ENCODE data around the gene GRIA1.

Gene GRIA1

DNA sequence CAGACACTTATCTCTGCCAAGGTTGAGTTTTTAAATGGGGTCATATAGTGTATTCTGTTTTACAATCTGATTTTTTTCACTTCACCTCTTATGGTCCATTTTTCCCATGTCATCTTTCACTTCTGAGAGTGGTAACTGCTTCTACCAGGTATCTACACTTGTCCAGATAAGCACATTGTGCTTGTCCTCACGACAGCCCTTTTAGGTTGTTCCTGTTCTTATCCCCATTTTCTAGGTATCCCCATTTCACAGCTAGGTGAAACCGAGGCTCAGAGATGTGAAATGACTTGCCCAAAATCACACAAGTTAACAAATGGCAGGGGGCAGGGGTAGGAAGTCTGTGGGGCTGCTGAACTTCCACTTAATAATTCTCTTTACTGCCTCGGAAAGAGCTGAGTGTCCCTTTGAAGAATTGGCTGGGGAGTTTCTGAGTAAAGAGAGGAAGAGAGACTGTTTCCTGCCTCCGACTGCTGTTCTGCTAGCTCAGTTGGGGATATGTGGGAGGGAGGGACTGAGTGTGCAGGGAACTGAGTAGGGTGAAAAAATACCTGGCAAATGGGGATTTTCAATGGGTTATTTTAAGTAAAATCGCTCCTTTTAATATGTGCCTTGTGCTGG, 255.4 kb downstream of the GRIA1 start:
- DNase-seq, result no peak

DNA sequence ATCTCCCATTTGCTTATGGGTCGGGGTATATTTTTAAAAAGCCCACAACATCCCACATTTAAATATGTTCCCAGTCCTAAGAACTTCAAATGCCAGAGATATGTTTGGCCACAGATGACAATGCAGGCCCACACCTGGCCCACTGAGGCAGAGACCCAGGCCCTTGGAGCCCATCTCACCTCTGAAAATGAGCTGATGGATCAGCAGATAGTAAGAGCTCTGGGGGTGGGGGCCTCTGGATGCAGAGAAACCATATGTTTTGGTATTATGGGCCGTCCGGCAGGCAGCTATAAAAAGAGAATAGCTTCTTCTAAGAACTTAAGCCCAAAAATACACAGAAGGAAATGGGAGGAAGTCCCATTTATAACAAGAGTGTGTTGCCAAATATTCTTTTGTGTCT, 256.0 kb downstream of the GRIA1 start:
- no peak for DNase-seq

DNA sequence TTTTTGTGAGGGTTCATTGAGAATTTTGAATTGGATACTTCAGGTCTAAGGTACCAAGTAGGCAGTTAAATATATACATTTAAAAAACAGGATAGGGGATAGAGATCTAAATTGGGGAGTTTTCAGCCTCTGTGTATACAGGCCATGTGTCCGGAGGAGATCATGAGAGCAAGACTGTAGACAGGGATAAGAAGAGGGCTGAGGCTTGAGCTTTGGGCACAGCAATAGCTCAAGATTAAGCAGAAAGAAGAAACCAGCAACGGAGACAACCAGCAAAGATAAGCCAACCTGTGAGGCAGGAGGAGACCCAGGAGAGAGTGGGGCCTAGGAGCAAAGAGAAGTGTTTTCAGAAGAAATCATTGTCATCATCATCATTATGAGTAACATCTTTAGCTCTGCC, 258.4 kb downstream of the GRIA1 start:
- no peak for DNase-seq

DNA sequence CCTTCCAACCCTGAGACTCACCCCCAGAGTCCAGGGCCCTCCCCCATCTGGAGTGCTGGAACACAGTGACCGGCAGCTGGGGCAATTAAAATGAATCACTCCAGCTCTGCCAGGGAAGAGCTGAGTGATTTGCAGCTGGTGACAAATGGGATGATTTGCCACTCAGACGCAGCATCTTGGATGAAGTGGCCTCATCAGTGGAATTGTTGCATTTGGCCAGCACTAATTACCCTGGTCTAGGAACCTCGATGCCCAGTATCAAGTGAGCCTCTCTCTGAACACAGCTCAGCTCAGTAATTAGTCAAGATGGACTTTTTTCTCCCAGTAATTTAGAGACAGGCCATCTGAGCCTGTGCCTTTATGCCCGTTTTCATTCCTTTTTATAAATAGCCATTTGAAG, 259.5 kb downstream of the GRIA1 start:
- no peak for DNase-seq

DNA sequence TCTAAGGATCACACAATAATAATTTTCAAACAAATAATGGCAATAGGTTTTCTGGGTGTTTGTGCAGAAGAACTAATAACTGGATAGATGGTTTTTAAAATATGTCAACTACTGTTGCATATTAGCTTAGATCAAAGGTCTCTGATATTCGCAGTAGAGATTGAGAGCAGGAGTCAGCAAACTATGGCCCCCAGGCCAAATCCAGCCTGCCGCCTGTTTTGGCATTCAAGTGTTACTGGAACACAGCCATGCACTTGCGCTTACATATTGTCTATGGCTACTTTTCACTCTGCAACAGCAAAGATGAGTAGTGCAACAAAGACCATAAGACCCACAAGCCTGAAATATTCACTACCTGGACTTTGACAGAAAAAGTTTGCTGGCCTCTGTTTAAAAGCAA, 260.8 kb downstream of the GRIA1 start:
- no peak for DNase-seq

DNA sequence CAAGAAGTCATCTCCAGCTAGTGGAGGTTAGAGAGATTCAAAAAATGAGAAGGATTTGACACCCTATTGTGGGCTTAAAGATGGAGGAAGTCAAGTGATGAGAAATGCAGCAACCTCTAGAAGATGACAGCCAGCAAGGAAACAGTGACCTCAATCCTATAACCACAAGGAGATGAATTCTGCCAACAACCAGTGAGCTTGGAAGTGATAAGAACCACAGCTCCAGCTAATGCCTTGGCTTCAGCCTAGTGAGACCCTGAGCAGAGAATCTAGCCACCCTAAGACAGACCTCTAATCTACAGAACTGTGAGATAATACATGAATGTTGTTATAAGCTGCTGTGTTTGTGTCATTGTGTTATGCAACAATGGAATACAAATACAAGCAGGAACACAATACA, 262.4 kb downstream of the GRIA1 start:
- no peak for DNase-seq

DNA sequence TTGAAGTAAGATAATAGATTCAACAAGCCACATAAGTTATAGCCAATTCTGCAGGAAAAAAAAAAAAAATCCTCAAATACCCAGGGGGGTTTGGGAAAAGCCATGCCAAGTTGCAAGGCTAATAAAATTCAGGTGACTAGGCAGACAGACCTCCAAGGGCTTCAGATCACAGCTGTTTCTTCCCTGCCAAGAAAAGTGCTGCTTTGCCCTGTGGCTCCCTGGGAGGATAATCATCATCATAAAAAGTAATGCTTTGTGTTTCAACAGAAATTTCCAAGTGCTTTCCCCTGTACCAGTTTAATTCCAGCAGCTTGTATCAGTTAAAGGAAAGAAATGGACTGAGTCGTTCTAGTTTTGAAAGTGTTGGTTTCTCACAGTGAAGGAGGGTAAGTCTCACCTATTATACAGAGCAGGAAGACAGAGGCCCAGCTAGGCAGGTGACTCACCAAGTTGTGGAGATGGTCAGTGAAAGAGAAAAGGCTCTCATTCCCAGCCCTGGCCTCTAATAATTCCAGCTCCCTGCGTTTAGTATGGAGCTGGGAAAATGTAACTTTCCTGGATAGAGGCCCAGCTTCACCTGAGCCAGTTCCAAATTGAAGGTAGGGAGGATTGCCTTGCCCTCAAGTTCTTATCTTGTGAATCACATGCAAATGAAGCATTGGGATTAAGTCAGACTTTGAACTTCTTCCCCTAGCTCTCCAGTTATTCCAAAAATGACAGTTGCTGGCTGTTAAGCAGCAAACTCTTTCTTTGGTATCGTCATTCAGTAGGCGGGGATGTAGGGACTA, 263.4 kb downstream of the GRIA1 start:
- no peak for DNase-seq

DNA sequence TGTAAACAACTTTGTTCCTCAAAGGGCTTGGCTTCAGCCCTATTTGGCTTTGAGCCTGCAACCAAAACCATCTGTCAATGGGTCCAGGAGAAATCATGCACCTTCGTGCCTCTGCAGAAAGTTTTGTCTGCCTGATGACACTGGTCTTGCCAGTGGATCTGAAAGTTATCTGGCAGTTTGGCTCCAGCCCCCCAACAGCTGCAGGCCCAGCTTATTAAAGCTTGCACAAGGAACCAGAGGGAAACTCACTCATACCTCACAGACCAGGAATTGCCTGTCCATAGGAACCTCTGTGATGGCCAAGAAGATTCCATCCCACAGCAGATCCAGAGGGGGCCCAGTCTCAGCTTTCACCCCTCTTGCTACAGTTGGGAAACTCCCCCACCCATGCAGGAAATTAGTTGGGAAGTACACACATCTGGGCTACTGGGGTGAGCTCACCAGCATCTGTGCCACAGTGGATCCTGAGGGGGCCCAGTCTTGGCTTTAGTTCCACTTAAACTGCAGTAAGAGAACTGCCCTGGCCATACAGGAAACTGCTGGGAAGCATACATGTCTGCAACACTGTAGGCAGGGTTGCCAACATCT, 265.5 kb downstream of the GRIA1 start:
- no peak for DNase-seq

DNA sequence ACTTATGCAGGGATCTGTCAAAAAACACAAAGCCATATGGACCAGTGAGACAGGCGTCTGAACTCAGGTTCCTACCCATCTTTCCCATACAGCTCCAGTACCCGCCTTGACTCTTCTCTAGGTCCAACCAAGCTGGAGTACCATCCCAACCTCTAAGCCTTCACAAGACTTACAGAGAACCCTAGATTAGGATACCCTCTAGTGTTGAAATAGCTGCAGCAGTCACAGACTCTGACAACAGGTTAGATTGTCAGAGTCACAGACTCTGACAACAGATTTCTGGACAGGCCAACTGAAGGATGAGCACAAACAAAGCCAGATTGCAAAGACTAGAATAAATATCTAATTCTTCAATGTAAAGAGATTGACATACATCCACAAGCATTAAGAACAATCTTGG, 266.1 kb downstream of the GRIA1 start:
- DNase-seq, result no peak

DNA sequence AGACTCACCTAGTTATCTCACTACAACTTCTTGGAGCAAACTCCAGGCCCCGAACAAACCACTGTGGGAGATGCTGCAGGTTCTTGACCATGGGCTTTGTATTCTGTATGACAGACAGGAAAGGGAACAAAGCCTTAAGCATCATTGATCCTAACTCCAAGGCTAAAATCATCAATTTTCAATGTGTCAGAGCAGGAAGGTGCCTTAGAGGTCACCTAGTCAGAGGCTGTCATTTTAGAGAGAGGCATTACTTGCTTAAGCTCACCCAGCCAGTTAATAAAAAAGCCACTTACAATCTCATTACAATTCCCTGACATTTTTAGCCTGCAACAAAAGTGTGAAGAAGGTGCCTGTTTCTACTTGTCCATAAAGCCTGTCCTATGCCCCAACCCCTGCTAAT, 275.5 kb downstream of the GRIA1 start:
- no peak for DNase-seq

DNA sequence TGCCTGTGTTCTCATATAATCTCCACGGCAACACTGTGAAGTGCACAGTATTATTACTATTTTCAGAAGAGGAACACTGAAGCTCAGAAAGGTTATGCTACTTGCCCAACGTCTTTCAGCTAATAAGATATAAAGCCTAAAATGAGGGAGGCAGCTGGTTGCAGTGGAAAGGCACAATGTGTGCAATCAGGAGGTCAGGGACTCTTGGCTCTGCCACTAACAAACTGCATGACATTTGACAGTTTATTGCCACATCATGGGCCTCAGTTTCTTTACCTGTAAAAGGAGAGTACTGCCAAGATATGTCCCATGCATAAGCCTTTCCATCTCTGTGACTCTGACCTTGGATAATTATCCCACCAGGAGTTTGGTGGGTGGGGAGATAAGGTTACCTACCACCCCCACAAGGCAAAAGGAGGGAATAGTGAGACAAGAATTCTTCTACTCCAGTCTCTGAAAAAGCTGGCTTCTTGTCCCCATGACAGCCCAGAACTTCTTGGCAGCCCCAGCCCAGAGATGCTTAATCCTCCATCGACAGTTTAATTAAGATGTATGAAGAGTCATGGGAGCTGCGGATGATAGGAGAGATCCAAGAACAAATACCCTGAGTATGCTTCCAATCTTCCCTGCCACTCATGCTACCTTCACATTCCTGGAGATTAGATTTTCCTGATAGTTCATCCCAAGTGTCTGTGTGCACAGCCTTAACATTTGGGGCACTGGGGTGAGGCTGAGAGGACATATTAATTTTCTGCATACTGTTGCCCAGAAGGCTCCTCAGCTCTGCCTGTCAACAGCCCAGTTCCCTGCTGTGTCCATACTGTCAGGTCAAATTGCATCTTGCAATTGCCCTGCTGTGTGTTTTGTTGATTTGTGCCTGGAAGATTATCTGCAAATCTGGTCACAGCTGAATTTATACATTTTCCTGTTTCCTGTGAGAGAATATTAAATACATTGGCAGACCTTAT, 277.0 kb downstream of the GRIA1 start:
- DNase-seq, result no peak

DNA sequence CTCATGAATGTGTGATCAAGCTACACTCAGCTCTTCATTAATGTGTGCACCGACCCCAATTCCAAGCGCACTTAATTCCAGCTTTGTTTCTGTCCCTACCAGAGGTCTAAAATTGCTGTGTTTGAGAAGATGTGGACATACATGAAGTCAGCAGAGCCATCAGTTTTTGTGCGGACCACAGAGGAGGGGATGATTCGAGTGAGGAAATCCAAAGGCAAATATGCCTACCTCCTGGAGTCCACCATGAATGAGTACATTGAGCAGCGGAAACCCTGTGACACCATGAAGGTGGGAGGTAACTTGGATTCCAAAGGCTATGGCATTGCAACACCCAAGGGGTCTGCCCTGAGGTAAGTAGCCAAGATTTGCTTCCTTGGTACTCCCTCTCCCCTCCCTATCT, 279.6 kb downstream of the GRIA1 start:
- no peak for DNase-seq

DNA sequence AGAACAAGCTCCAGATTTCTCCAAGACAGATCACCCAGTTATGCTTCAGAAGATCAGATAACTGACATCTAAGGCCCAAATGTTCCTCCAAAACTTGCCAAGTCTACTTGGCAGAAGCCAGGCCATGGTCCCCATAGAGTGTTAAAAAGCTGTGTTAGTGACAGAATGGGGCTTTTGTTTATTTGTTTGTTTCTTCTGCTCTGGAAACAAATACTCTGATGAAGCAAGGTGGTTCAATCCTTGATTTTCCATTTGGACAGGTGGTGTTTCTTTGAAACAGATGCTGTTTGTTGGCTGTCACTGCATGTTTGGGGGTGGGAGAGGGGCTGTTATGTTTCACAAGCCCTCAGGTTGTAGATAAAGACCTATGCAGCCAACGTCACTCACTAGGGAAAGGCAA, 284.2 kb downstream of the GRIA1 start:
- DNase-seq, result no peak

DNA sequence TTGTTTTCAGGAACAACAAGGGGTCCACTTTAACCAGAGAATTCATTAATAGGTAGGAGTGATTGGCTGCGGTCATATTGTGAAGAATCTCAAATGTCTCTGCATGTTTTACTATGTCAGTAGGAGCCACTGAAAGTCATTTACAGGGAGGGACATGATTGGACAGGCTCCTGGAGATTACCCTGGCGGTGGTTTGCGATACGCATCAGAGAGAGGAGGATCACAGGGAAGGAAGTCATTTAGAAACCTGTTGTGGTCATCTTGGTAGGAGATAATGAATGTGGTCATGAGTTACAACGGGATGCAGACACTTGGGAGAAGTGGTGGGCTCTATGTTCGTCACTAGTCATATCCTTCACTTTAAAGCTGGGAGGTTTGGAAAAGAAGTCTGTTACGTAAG, 285.5 kb downstream of the GRIA1 start:
- no peak for DNase-seq

DNA sequence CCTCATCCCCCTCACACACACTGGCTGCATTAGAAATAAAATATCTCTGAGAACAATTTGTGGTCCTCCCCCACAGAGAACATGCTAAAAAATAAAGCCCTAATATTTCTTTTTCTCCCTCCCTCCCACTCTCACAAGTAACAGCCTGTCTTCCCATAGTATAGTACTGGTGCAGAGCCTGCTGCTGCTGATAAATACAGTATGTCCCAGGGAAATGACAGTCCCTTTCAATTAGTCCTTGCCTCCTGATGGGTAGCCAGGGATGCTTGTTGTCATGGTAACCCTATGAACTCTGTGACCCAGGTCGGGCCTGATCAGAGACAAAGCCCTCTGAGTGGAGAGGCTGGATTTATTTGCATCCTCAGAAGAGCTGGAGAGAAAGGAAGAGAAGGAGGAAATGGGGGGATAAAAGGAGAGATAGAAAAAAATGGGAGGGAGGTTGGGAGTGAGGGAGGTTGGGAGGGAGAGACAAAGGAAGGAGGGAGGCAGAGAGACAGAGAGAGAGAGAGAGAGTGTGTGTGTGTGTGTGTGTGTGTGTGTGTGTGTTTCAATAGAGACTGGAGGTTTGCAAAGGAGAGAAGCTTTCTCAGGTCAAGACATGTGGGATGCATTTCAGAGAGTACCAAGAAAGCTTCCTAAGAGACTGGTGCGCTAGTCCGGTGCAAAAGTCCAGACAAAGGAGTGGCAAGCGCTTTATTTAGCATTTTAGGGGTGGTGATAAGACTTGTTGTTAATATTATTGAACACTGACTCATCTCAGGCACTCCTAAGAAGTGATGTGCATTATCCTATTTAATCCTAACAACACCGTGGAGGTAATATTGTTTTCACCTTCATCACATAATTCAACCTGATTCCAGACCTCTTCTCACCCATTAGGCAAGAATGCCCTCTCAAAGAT, 287.5 kb downstream of the GRIA1 start:
- no peak for DNase-seq

DNA sequence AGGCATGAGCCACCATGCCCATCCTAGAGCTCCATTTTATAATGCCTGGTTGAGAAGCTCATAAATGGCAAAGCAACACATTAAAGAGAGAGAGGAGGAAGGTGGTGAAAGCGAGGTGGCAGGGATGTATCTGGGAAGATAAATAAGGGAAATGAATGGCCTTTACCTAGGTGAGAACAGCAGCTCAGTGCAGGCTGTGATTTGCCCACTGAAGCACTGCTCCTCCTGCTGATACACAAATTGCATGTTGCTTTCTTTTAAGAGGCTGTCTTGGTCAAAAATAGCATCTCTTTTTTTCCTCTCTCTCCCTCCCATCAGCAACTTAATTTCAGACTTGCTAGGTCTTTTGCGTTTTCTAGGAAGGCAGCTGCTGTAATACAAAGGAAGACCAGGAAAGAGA, 289.4 kb downstream of the GRIA1 start:
- no peak for DNase-seq

DNA sequence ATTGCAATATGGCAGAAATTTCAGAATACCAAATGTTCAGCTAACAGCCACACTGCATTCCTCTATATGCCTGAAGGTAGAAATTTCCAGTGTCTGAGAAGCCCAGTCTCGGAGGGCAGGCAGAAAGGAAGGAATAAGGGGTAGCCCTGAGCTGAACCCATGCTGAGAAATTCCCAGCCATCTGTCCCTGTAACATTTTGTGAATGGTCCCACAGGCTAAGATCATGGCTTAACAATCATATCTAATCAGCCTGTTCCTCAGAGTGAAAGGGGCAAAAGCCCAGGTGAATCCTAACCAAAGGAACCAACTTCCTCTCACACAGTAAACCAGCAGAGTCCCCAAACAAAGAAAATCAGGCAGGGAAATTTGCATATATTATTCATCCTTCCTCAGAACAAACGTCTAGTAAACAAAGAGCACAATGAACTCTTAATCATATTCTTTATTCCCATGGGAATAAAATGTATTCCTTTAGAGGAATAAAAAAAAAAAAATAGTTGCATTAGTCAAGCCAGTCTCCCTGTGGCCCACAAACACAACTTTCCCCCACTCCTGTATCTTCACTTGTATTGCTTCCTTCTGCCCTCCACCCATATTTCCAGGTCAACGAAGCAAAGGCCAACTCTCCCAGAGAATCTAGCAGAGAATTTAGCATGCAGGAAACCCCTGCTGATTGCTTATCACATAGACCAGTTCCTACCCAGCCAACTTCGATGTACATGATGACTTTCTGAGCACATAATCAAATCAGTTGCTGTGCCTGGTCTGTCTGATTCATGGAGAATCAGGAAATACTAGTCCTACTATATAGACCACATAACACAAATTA, 290.6 kb downstream of the GRIA1 start:
- no peak for DNase-seq

DNA sequence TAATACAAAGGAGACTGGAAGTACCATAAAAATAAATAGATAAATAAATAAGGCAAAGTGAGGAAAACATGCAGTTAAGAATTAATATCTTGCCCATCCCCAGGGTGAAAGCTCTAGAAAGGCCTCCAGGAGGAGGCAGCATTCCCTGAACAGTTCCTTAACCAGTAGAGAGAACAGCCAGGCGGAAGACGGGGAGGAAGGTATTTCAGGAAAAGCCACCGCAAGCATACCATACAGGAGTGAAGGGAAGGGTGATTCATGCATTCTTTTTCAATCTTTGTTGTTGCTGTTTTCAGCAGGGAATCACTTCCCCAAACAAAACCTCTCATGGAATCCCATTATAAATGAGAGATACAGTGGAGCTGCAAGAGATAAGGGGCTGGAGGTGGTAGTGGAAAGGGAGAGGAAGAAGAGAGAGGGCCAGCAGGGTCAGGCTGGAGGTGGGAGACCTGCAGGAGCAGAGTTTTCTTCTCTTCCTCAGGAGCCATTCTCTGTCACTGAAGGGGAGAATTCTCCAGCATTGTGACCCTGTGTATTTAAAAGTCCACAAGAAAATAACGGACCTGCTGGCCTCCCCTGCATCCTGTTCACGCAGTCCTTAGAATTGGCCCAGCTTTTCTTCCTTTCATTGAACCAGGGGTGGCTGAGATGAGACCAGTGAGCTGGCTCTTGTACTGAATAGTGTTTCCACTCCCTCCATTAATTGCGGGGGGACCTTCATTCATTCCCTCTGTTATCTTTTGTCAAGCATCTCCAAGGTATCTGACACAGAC, 292.3 kb downstream of the GRIA1 start:
- no peak for DNase-seq

DNA sequence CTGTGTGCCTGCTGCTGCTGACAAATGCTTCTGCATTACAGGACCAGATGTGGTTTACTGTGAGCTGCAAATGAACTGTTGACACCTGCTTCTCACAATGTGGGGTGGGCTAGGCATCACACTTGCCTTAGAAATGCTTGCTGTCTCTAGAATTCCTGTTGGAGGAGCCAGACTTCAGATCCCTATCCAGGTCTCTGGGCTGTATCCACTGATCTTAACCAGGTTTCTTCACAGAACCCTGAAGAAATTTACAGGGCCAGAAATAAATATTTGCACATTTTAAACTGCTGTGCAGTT, 292.8 kb downstream of the GRIA1 start:
- no peak for DNase-seq

DNA sequence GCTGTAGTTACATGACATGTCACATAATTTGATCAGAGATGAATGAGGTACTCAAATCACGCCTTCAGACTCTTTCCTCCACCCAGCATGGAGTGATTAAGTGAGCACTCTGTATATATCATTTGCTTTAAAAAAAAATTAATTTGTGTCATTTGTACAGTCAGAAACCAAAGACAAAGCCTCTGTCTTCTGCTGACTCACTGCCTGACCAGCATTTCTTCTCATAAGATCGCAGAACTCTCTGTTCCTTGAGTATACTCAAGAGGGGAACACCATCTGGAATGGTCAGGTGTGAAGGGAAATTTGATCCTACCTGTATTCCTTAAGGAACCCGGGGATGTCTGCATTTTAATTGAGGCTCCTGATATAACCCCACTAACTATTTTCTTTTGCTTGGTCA, 293.8 kb downstream of the GRIA1 start:
- DNase-seq, result no peak

DNA sequence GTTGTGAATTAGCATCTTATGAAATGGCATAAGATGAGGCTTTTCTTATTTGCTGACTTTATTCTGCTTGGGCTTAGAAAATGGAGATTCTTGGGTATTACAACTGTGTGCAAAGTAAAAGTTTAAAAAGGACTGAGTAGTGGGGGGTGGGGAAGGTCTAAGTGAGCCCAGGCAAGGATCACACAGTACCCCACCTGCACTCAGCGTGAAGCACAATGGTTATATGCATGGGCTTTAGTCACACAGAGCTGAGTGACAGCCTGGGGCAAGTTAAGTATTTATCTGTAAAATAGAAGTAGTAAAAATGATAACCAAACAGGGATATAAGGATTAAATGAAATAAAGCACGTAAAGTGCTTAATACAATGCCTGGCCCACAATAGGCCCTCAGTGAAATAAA, 300.9 kb downstream of the GRIA1 start:
- DNase-seq, result no peak

Data from right hindlimb (tissue), 1 donor.